ENCODE data around the gene TSR2.

- TF ChIP-seq CTCF (conservative IDR thresholded peaks at IDR 0.05; ENCODE audit: low read length): no peak
- no peak for TF ChIP-seq EZH2phosphoT487 (IDR thresholded peaks at IDR 0.05; ENCODE audit: borderline replicate concordance)
Observed at GRCh38 chrX:54407266-54407665, 32.9 kb upstream of the TSR2 start.

Data from Loucy (cell line).